SK-N-SH (cell line): ENCODE results near the gene KRTAP10-8. TPM values are rescaled to one million over a fixed set of nuclear protein-coding genes. Genes with fewer than 3 reads are reported as not detected.

Experiments
- CTCF ChIA-PET: fragments of 300-600, 350-600 bp; formaldehyde crosslinking; extraction: SDS; loops from one replicate; lab custom pipeline; 2021; lab: Yijun Ruan, JAX
- POLR2A ChIA-PET: fragments of 350-600 bp; sonication (Branson Sonifier 250); formaldehyde crosslinking; extraction: SDS; loops from one replicate; lab custom pipeline; 2020; ENCODE audit warnings: antibody characterized with exemption, inconsistent platforms; lab: Yijun Ruan, JAX
- DNase-seq: peaks from one replicate; pipeline ENCODE4 v3.0.0; 2012
- H2AFZ ChIP-seq: fragments of 200-600 bp; sonication (generic); 2 replicates; pipeline ENCODE4 v1.8.1; 2016; ENCODE audit warnings: antibody characterized with exemption, mild to moderate bottlenecking, low read depth
- H3F3A ChIP-seq: fragments of 200-600 bp; sonication (generic); replicated peaks from 2 replicates; pipeline ENCODE3; 2016; ENCODE audit warnings: antibody characterized with exemption, mild to moderate bottlenecking; ENCODE audit not compliant: insufficient read depth
- H3K27ac ChIP-seq, 2 experiments: fragments of 200-500 bp in 1 of 2; fragments of 200-600 bp in 1 of 2; sonication (Bioruptor generic) in 1 of 2; sonication (generic), shearing (Covaris generic) in 1 of 2; 2 replicates each; pipeline versions ENCODE4 v1.5.1 to v1.6.1; 2014 to 2016; ENCODE audit warnings: low read depth in 2 of 2, inconsistent platforms in 1 of 2, low read length in 1 of 2, mild to moderate bottlenecking in 1 of 2, mixed read lengths in 1 of 2
- H3K27me3 ChIP-seq: fragments of 200-600 bp; sonication (generic), shearing (Covaris generic); 2 replicates; pipeline ENCODE4 v1.6.1; 2016; ENCODE audit warnings: mixed run types; ENCODE audit not compliant: insufficient read depth
- H3K36me3 ChIP-seq, 2 experiments: fragments of 200-500 bp in 1 of 2; fragments of 200-600 bp in 1 of 2; sonication (Bioruptor generic) in 1 of 2; sonication (generic) in 1 of 2; replicated peaks in 1 of 2; 2 replicates each; pipeline versions ENCODE3 to v1.5.1; 2014 to 2016; ENCODE audit warnings: low read length in 1 of 2, mild to moderate bottlenecking in 1 of 2; ENCODE audit not compliant: insufficient read depth in 2 of 2, control insufficient read depth in 1 of 2
- H3K4me1 ChIP-seq, 2 experiments: fragments of 200-500 bp in 1 of 2; fragments of 200-600 bp in 1 of 2; sonication (Bioruptor generic) in 1 of 2; sonication (generic), shearing (Covaris generic) in 1 of 2; 2 replicates each; pipeline versions ENCODE4 v1.5.1 to v1.6.1; 2014 to 2016; ENCODE audit warnings: low read depth in 1 of 2, low read length in 1 of 2, mixed run types in 1 of 2; ENCODE audit not compliant: insufficient read depth in 2 of 2, control insufficient read depth in 1 of 2
- H3K4me2 ChIP-seq: fragments of 200-600 bp; sonication (generic), shearing (Covaris generic); 2 replicates; pipeline ENCODE4 v1.6.1; 2017; ENCODE audit warnings: mixed run types
- H3K4me3 ChIP-seq, 2 experiments: fragments of 200-500 bp in 1 of 2; fragments of 200-600 bp in 1 of 2; sonication (Bioruptor generic) in 1 of 2; sonication (generic), shearing (Covaris generic) in 1 of 2; 2 replicates each; pipeline versions ENCODE4 v1.5.1 to v1.8.1; 2014 to 2016; ENCODE audit warnings: low read depth in 2 of 2, inconsistent platforms in 1 of 2, low read length in 1 of 2, mild to moderate bottlenecking in 1 of 2, mixed read lengths in 1 of 2, moderate library complexity in 1 of 2
- H3K79me2 ChIP-seq: fragments of 200-600 bp; sonication (generic); 2 replicates; pipeline ENCODE4 v1.8.1; 2017; ENCODE audit warnings: mild to moderate bottlenecking; ENCODE audit not compliant: insufficient read depth
- H3K9ac ChIP-seq: fragments of 200-600 bp; sonication (generic); 2 replicates; pipeline ENCODE4 v1.6.1; 2017; ENCODE audit warnings: mixed run types
- H3K9me2 ChIP-seq: fragments of 200-600 bp; sonication (generic); 2 replicates; pipeline ENCODE4 v1.6.1; 2017; ENCODE audit warnings: mixed run types
- H3K9me3 ChIP-seq: fragments of 200-600 bp; sonication (generic); 2 replicates; pipeline ENCODE4 v1.6.1; 2017; ENCODE audit warnings: mixed run types, mild to moderate bottlenecking, moderate library complexity
- H4K20me1 ChIP-seq: fragments of 200-600 bp; sonication (generic); 2 replicates; pipeline ENCODE4 v1.6.1; 2017; ENCODE audit warnings: mild to moderate bottlenecking, mixed run types; ENCODE audit not compliant: insufficient read depth
- FOSL2 ChIP-seq: IDR thresholded peaks from 2 replicates; pipeline ENCODE4 v1.4.0; 2012; ENCODE audit warnings: low read depth, mild to moderate bottlenecking, moderate library complexity, borderline replicate concordance
- FOXM1 ChIP-seq: IDR thresholded peaks from 2 replicates; pipeline ENCODE4 v1.4.0; 2012; ENCODE audit warnings: low read depth, mild to moderate bottlenecking
- JUND ChIP-seq: IDR thresholded peaks from 2 replicates; pipeline ENCODE4 v1.4.0; 2012
- MEF2A ChIP-seq: IDR thresholded peaks from 2 replicates; pipeline ENCODE4 v1.4.0; 2012; ENCODE audit warnings: low read depth, borderline replicate concordance
- MXI1 ChIP-seq: IDR thresholded peaks from 2 replicates; pipeline ENCODE4 v1.6.1; 2012; ENCODE audit warnings: mild to moderate bottlenecking, low read depth, low read length, improper control_type of control experiment
- POLR2AphosphoS5 ChIP-seq: IDR thresholded peaks from 2 replicates; pipeline ENCODE4 v1.6.1; 2012; ENCODE audit warnings: low read depth, low read length
- RFX5 ChIP-seq: IDR thresholded peaks from 2 replicates; pipeline ENCODE4 v1.6.1; 2012; ENCODE audit warnings: mild to moderate bottlenecking, improper control_type of control experiment, low read length
- YY1 ChIP-seq: IDR thresholded peaks from 2 replicates; pipeline ENCODE4 v1.4.0; 2012; ENCODE audit warnings: low read depth, mild to moderate bottlenecking
- WGBS: methylation state at CpG from one replicate; pipeline ENCODE4 v1.1.6; 2017; ENCODE audit warnings: low lambda C conversion rate; 5-methylcytosine and 5-hydroxymethylcytosine counted together
- polyA plus RNA-seq, 3 experiments: library from polyadenylated mRNA; depleted of rRNA; stranded (reverse); fragments of >200 nt; gene quantifications; 2 replicates each; pipeline ENCODE4 v1.2.3, GENCODE V29; 2012
- TF ChIP-seq, protein P1 (sequence below): IDR thresholded peaks from 2 replicates; pipeline ENCODE4; 2012
- TF ChIP-seq, protein P2 (sequence below): IDR thresholded peaks from 2 replicates; pipeline ENCODE4 v1.6.1; 2012; ENCODE audit warnings: mild to moderate bottlenecking, low read depth, low read length, moderate library complexity
- TF ChIP-seq, protein P3 (sequence below): fragments of 200-600 bp; sonication (generic); IDR thresholded peaks from 2 replicates; pipeline ENCODE4 v1.6.1; 2017; ENCODE audit warnings: antibody characterized with exemption, mild to moderate bottlenecking, moderate library complexity
- TF ChIP-seq, protein P4 (sequence below): IDR thresholded peaks from 2 replicates; pipeline ENCODE4 v1.4.0; 2012; ENCODE audit warnings: low read depth, borderline replicate concordance

KRTAP10-8 gene
- polyA plus RNA-seq, 1 of the 3 experiments (the other 2 are of a cell fraction) = not detected

DNA sequence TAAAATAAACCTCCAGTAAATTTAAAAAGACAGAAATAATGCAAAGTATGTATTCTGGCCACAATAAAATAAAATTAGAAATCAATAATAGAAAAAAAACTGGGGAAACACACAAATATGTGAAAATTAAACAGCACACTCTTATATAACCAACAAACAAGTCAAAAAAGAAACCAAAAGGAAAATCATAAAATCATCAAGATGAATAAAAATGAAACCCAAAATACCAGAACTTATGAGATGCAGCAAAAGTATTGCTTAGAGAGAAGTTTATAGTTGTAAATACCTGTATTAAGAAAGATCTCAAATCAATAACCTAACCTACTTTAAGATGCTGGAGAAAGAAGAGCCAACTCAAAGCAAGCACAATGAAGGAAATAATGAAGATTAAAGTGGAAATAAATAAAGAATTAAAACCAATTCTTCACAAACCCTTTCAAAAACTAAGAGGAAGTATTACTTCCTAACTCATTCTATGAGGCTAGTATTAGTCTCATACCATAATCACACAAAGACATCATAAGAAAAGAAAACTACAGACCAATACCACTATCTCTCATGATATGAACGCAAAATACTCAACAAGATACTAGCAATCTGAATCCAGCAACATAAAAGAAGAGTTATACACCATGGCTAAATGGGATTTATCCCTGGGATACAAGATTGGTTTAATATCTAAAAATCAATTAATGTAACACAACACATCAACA, 46.8 kb upstream of the KRTAP10-8 start:
- WGBS = 0% methylated on average over 1 of the region's 1 CpG
- Histone ChIP-seq H3K27me3 (peaks cover 6% of the 10 kb centered on the region; the same call in 1 of the 2 replicates), H3K9me3 (no peaks in the 10 kb centered on the region), H3K9ac (no peak overlapping the region), H3K27ac (no peak overlapping the region), H3K4me1 (no peaks in the 10 kb centered on the region), H3K4me3 (no peak overlapping the region), H3K36me3 (no peaks in the 10 kb centered on the region), H2AFZ (no peak overlapping the region), H3K9me2 (no peaks in the 10 kb centered on the region), H4K20me1 (no peaks in the 10 kb centered on the region), H3K79me2 (no peaks in the 10 kb centered on the region), H3F3A (no peaks in the 10 kb centered on the region), H3K4me2 (no peak overlapping the region)
- ChIA-PET POLR2A (no interaction called here), CTCF (no interaction called here)
- no peak for DNase-seq
- no peak for TF ChIP-seq RFX5
- no peak for TF ChIP-seq MEF2A
- no peak for TF ChIP-seq FOSL2
- TF ChIP-seq, protein P1, sequence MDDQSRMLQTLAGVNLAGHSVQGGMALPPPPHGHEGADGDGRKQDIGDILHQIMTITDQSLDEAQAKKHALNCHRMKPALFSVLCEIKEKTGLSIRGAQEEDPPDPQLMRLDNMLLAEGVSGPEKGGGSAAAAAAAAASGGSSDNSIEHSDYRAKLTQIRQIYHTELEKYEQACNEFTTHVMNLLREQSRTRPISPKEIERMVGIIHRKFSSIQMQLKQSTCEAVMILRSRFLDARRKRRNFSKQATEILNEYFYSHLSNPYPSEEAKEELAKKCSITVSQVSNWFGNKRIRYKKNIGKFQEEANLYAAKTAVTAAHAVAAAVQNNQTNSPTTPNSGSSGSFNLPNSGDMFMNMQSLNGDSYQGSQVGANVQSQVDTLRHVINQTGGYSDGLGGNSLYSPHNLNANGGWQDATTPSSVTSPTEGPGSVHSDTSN = no peak
- TF ChIP-seq, protein P2, sequence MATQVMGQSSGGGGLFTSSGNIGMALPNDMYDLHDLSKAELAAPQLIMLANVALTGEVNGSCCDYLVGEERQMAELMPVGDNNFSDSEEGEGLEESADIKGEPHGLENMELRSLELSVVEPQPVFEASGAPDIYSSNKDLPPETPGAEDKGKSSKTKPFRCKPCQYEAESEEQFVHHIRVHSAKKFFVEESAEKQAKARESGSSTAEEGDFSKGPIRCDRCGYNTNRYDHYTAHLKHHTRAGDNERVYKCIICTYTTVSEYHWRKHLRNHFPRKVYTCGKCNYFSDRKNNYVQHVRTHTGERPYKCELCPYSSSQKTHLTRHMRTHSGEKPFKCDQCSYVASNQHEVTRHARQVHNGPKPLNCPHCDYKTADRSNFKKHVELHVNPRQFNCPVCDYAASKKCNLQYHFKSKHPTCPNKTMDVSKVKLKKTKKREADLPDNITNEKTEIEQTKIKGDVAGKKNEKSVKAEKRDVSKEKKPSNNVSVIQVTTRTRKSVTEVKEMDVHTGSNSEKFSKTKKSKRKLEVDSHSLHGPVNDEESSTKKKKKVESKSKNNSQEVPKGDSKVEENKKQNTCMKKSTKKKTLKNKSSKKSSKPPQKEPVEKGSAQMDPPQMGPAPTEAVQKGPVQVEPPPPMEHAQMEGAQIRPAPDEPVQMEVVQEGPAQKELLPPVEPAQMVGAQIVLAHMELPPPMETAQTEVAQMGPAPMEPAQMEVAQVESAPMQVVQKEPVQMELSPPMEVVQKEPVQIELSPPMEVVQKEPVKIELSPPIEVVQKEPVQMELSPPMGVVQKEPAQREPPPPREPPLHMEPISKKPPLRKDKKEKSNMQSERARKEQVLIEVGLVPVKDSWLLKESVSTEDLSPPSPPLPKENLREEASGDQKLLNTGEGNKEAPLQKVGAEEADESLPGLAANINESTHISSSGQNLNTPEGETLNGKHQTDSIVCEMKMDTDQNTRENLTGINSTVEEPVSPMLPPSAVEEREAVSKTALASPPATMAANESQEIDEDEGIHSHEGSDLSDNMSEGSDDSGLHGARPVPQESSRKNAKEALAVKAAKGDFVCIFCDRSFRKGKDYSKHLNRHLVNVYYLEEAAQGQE = no peak
- TF ChIP-seq, protein P3, sequence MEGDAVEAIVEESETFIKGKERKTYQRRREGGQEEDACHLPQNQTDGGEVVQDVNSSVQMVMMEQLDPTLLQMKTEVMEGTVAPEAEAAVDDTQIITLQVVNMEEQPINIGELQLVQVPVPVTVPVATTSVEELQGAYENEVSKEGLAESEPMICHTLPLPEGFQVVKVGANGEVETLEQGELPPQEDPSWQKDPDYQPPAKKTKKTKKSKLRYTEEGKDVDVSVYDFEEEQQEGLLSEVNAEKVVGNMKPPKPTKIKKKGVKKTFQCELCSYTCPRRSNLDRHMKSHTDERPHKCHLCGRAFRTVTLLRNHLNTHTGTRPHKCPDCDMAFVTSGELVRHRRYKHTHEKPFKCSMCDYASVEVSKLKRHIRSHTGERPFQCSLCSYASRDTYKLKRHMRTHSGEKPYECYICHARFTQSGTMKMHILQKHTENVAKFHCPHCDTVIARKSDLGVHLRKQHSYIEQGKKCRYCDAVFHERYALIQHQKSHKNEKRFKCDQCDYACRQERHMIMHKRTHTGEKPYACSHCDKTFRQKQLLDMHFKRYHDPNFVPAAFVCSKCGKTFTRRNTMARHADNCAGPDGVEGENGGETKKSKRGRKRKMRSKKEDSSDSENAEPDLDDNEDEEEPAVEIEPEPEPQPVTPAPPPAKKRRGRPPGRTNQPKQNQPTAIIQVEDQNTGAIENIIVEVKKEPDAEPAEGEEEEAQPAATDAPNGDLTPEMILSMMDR = no peak
- no peak for TF ChIP-seq MXI1
- no peak for TF ChIP-seq YY1
- TF ChIP-seq JUND = no peak
- TF ChIP-seq, protein P4, sequence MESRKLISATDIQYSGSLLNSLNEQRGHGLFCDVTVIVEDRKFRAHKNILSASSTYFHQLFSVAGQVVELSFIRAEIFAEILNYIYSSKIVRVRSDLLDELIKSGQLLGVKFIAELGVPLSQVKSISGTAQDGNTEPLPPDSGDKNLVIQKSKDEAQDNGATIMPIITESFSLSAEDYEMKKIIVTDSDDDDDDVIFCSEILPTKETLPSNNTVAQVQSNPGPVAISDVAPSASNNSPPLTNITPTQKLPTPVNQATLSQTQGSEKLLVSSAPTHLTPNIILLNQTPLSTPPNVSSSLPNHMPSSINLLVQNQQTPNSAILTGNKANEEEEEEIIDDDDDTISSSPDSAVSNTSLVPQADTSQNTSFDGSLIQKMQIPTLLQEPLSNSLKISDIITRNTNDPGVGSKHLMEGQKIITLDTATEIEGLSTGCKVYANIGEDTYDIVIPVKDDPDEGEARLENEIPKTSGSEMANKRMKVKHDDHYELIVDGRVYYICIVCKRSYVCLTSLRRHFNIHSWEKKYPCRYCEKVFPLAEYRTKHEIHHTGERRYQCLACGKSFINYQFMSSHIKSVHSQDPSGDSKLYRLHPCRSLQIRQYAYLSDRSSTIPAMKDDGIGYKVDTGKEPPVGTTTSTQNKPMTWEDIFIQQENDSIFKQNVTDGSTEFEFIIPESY = no peak
- no peak for TF ChIP-seq FOXM1
- no peak for TF ChIP-seq POLR2AphosphoS5
